ENCODE results near the gene SMARCC2. TPM values are rescaled to one million over a fixed set of nuclear protein-coding genes. Genes with fewer than 3 reads are reported as not detected.

The SMARCC2 gene
- total and polyA plus RNA-seq, 2 of the 13 experiments (the other 11 are each of a cell fraction or from before 2014, with no cell fraction given), result 21.3 to 24.1 TPM

DNA sequence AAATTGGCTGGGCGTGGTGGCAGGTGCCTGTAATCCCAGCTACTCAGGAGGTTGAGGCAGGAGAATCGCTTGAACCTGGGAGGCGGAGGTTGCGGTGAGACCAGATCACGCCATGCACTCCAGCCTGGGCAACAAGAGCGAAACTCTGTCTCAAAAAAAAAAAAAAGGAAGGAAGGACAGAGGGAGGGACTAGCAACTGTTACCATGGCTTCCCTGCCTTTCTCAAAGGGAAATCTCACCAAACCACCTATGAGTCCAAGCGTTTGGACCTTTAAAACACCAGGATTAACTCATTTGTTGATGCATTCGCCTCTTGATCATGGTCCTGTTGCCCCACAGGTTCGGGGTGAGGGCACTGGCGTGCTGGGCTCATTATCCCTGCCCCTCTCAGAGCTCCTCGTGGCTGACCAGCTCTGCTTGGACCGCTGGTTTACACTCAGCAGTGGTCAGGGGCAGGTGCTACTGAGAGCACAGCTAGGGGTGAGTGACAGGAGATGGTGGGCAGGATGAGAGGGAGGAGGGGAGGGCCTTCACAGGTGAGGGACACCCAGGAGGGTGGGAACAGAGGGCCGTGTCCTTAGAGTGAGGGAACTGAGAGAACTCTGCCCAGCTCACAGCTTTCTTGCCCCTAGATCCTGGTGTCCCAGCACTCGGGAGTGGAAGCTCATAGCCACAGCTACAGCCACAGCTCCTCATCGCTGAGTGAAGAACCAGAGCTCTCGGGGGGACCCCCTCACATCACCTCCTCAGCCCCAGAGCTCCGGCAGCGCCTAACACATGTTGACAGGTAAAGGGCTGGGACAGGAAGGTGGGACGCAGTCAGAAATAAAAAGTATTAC, 47.1 kb downstream of the SMARCC2 start:
- no TSS peak for BruUV-seq (replicated peaks)
- Histone ChIP-seq H2AFZ (ENCODE audit: low read length) (no peak overlapping the region), H3K36me3 (replicated peaks in 1 of 2; ENCODE audit: control insufficient read depth in 1 of 2, insufficient read depth in 2 of 2, low read length in 2 of 2) (peaks cover 15 to 72% of the 10 kb centered on the region in 2 experiments), H3K9ac (ENCODE audit: insufficient read depth, low read depth, low read length) (no peak overlapping the region), H3K4me1 (ENCODE audit: insufficient read depth, low read length) (no peaks in the 10 kb centered on the region), H4K20me1 (ENCODE audit: insufficient read depth, low read length) (no peaks in the 10 kb centered on the region), H3K4me3 (replicated peaks in 1 of 3; ENCODE audit: insufficient read depth in 1 of 3, low read depth in 2 of 3, low read length in 3 of 3) (no peak overlapping the region), H3K27ac (ENCODE audit: extremely low read length, insufficient read depth, low read length) (no peak overlapping the region), H3K4me2 (ENCODE audit: low read depth, low read length) (no peak overlapping the region), H3K79me2 (ENCODE audit: insufficient read depth, low read length) (no peaks in the 10 kb centered on the region), H3K9me3 (ENCODE audit: low read length) (no peaks in the 10 kb centered on the region), H3K27me3 (ENCODE audit: control insufficient read depth in 1 of 2, insufficient read depth in 2 of 2, low read length in 2 of 2) (no peaks in the 10 kb centered on the region)
- ChIA-PET CTCF (ENCODE audit: low intra/inter-chr PET ratio, low total read pairs) (no interaction called here), POLR2A (interaction anchor here (0.8 to 1.0 kb wide), 3 partner anchors 15 to 23 kb away, joined by 3 to 4 read pairs (median 3); partner anchors contain the start of genes ESYT1 and MYL6)
- in situ Hi-C loops (cut with HindIII; ENCODE audit: extremely low pct_ligation_motif_present, low pct_unique_long_range_greater_than_20kb) (no loop called here), intact Hi-C loops (cut with micrococcal nuclease; ENCODE audit: unreplicated experiment) (no loop called here)
- TF ChIP-seq ZNF33B (CRISPR knock-in tag; IDR thresholded peaks at IDR 0.05), result no peak
- TF ChIP-seq ZNF749 (CRISPR knock-in tag; IDR thresholded peaks at IDR 0.05; ENCODE audit: borderline replicate concordance), result no peak
- TF ChIP-seq RXRB (CRISPR knock-in tag; IDR thresholded peaks at IDR 0.05; ENCODE audit: borderline replicate concordance), result no peak
- no peak for TF ChIP-seq ZNF883 (CRISPR knock-in tag; IDR thresholded peaks at IDR 0.05; ENCODE audit: not compliant biosample characterization)
- TF ChIP-seq POLR2G (IDR thresholded peaks at IDR 0.05; ENCODE audit: low read depth, low read length), result no peak
- no peak for TF ChIP-seq SIX4 (CRISPR knock-in tag; IDR thresholded peaks at IDR 0.05)
- TF ChIP-seq ZNF780A (CRISPR knock-in tag; IDR thresholded peaks at IDR 0.05), result no peak
- TF ChIP-seq, protein P1, sequence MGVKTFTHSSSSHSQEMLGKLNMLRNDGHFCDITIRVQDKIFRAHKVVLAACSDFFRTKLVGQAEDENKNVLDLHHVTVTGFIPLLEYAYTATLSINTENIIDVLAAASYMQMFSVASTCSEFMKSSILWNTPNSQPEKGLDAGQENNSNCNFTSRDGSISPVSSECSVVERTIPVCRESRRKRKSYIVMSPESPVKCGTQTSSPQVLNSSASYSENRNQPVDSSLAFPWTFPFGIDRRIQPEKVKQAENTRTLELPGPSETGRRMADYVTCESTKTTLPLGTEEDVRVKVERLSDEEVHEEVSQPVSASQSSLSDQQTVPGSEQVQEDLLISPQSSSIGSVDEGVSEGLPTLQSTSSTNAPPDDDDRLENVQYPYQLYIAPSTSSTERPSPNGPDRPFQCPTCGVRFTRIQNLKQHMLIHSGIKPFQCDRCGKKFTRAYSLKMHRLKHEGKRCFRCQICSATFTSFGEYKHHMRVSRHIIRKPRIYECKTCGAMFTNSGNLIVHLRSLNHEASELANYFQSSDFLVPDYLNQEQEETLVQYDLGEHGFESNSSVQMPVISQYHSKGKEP (CRISPR knock-in tag; IDR thresholded peaks at IDR 0.05), result no peak
- no peak for TF ChIP-seq ZNF572 (CRISPR knock-in tag; IDR thresholded peaks at IDR 0.05)
- TF ChIP-seq, protein P2, sequence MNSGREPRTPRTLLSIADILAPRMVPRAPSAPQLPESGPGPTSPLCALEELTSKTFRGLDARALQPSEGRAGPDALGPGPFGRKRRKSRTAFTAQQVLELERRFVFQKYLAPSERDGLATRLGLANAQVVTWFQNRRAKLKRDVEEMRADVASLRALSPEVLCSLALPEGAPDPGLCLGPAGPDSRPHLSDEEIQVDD (CRISPR knock-in tag; IDR thresholded peaks at IDR 0.05; ENCODE audit: borderline replicate concordance), result no peak
- no peak for TF ChIP-seq FOXJ3 (CRISPR knock-in tag; IDR thresholded peaks at IDR 0.05; ENCODE audit: borderline replicate concordance)
- no peak for TF ChIP-seq ZNF260 (CRISPR knock-in tag; IDR thresholded peaks at IDR 0.05; ENCODE audit: borderline replicate concordance, low read depth)
- TF ChIP-seq, protein P3, sequence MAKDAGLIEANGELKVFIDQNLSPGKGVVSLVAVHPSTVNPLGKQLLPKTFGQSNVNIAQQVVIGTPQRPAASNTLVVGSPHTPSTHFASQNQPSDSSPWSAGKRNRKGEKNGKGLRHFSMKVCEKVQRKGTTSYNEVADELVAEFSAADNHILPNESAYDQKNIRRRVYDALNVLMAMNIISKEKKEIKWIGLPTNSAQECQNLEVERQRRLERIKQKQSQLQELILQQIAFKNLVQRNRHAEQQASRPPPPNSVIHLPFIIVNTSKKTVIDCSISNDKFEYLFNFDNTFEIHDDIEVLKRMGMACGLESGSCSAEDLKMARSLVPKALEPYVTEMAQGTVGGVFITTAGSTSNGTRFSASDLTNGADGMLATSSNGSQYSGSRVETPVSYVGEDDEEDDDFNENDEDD (CRISPR knock-in tag; IDR thresholded peaks at IDR 0.05; ENCODE audit: borderline replicate concordance), result no peak
- no peak for DNase-seq (ENCODE audit: low spot score)
- WGBS (ENCODE audit: low lambda C conversion rate), result 97% methylated on average over 19 of the region's 19 CpGs
- no peak for FAIRE-seq
- ATAC-seq, result no peak; the same call in 2 of the 3 replicates
